Forelimb muscle (tissue), 1 donor: ENCODE data around the gene SPECC1. TPM values are rescaled to one million over a fixed set of nuclear protein-coding genes. Genes with fewer than 3 reads are reported as not detected.

Source experiments
- DNase-seq: peaks from one replicate; pipeline ENCODE4 v3.0.0-alpha.2; 2013; ENCODE audit warnings: low read depth
- polyA plus RNA-seq: library from polyadenylated mRNA; unstranded; fragments of 120-200 nt; gene quantifications from one replicate; pipeline ENCODE4 v1.2.1, GENCODE V29; 2013; ENCODE audit not compliant: insufficient read length

SPECC1 gene
- polyA plus RNA-seq, 1 donor = 6.0 TPM

DNA sequence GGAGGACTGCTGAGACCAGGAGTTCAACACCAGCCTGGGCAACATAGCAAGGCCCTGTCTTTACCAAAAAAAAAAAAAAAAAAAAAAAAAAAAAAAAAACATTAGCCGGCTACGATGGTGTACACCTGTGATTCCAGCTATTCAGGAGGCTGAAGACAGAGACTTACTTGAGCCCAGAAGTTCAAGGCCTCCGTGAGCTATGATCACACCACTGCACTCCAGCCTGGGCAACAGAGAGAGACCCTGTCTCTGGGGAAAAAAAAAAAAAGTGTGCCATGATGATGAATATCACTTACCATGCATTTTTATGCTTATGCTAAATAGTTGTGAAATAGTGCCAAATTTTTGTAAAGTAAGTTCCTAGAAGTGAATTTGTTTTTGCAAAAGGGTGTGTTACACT is 261.2 kb downstream of the SPECC1 start:
- no peak for DNase-seq

GRCh38 chr17:20271011-20271610 is 262.0 kb downstream of the SPECC1 start:
- no peak for DNase-seq

DNA sequence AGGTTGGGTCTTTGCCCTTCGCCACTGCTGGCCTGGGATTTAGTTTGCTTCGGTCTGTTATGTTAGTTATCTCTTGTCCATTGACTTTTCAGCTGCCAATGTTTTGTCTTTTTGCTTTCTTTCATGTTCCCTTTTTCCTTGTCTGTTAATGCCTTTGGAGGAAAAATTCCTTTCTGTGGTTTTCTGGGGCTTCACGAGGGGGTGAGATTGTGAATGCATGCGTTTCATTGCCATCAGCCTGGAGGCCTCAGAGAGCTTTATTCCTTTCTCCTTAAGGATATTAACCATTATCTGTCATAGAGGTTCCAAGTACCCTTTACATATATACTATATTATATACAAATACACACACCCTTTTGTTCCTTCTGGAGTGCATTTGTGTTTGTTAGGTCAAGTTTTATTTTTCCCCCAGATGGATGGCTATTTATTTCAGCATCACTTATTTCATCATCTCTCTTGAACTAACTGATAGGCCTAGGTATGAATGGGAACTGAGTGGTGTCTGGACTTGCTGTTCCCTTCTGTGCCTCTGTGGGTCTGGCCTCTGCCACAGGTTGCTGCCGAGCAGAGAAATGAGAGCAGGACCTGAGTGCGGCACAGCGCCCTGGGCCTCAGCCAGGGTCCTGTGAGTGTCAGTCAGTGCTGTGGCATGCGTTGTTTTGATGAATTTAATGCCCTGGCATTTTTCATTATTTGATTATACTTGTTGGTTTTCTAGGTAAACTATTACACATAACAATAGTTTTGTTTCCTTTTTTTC is 264.8 kb downstream of the SPECC1 start:
- no peak for DNase-seq

- no peak for DNase-seq
Measured at GRCh38 chr17:20275653-20276052, 266.5 kb downstream of the SPECC1 start.

DNA sequence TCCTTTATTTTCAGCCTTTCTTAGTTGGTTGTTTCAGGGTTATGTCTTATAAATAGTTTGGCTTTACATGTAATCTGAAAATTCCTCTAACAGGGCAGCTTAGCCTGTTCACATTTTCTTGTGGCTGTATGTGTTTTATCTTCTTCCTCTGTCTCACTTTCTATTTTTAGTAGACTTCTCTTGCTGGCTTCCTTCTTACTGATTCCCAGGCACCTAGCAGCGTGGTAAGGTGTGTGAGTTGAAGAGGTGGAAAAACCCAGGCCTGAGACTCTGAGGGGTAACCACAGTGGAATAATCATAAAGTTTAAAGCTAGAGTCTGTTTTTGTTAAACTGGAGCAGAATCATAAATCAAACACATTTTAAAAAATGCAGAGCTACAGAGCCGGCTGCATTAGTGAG is 267.3 kb downstream of the SPECC1 start:
- DNase-seq = no peak

DNA sequence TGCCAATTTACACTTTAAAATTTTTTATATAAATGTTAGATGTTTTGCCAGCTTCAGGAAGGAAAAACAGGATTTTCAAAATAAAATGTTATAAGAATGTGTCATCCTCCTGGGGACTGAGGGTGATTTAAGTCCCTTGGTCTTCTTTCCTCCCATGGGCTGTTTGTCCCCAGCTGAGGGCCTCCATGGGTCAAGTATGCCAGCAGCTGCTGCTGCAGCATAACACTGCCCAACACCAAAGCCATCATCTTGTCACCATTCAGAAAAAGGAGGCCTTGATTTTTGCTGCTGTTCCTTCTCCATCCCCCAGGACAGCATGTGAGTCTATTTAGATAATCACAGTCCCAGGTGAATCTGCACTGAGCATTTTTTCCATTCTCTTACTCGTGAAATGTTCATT is 269.6 kb downstream of the SPECC1 start:
- no peak for DNase-seq

GRCh38 chr17:20279631-20280030 is 270.5 kb downstream of the SPECC1 start:
- DNase-seq = no peak

- DNase-seq = no peak
Measured at GRCh38 chr17:20280051-20280450, 270.9 kb downstream of the SPECC1 start.

GRCh38 chr17:20280851-20281250 is 271.7 kb downstream of the SPECC1 start:
- DNase-seq = no peak

- no peak for DNase-seq
Measured at GRCh38 chr17:20281860-20282259, 272.7 kb downstream of the SPECC1 start.

GRCh38 chr17:20282526-20283308 is 273.6 kb downstream of the SPECC1 start:
- no peak for DNase-seq

GRCh38 chr17:20284022-20284421 is 274.9 kb downstream of the SPECC1 start:
- DNase-seq = no peak

DNA sequence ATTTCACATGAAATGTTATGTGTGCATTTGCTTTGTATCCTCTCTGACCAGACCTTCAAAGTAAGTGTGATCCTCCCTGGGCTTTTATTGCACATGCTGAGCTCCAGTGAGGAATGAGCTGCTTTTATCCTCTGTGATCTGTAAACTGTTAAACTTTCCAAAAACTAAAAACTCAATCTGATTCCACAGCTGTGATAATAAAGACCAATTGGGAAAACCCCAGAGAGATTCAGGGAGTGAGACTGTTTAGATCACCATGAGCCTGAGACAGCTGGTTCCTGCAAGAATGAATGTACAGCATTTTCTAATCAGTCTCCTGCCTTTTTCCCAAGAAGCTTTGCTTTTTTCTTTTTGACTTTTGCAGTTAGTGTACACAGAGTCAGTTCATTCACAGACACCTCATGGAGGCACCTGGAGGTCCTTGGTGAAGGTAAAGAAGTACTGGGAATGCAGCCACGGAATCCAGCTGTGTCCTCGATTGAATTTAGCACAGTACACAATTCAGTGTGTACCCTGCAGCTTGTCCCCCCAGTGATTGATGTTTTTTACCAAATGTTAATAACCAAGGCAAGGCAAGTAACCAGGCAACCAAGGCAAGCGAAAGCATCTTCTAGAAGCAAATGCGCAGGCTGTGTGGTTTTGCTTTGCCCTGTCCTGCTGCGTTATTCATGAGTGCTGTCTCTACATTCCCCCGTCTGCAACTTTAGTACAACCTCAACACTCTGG is 275.6 kb downstream of the SPECC1 start:
- DNase-seq = peak; percentile 54

- DNase-seq = no peak
Measured at GRCh38 chr17:20289984-20290383, 280.8 kb downstream of the SPECC1 start.

GRCh38 chr17:20291853-20292252 is 282.7 kb downstream of the SPECC1 start:
- DNase-seq = no peak

DNA sequence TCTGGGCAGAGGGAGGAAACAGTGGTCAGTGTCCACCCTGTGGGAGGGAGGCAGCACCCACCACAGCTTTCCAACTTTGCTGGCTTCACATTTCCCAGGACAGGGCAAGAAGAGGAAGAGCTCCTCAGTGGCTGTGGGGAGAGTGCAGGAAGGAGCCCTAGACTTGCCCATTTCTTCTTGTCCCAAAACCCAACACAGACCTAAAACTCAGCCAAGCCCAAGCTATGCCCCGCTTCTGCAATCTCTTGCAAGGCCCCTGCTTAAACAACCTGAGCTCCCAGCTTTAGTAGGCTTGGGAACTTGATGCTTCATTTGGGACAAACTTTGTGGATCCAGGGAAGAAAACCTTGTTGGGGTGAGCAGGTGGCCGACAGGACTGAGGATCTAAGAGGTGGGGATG is 284.3 kb downstream of the SPECC1 start:
- DNase-seq = no peak

- DNase-seq = no peak
Measured at GRCh38 chr17:20294120-20294519, 285.0 kb downstream of the SPECC1 start.

DNA sequence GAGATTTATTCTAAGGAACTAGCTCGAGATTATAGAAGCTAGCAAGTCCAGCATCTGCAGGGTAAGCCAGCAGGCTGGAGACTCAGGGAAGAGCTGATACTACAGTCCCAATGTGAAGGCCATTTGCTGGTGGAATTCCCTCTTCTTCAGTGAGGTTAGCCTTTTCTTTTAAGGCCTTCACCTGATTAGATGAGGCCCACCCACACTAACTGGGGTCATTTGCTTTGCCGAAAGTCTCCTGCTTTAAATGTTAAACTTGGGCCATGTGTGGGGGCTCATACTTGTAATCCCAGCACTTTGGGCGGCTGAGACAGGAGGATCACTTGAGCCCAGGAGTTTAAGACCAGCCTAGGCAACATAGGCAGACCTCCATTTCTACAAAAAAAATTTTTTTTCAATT is 289.9 kb downstream of the SPECC1 start:
- DNase-seq = no peak

- no peak for DNase-seq
Measured at GRCh38 chr17:20300436-20300934, 291.3 kb downstream of the SPECC1 start.

GRCh38 chr17:20302246-20302917 is 293.2 kb downstream of the SPECC1 start:
- DNase-seq = no peak

DNA sequence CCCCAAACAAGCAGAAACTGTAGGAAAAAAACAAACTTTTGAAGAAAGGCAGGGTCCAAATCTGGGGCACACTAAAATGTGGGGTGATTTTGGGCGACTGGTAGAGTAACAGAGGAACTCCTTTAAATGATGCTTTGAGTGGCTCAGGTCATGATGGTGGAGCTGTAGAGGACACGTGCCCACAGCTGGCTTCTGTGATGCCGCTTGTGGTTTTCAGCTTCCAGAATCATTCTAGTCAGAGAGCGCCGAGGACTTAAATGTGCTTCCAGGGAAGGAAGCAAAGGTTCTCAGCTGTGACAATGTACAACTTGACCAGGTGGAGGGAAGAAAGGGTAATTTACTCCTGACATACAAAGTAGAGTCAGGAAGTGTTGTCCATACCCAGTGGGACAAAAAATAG is 295.8 kb downstream of the SPECC1 start:
- no peak for DNase-seq
